Smooth muscle cell (in vitro differentiated cells): ENCODE data around the gene ULBP1. TPM values are rescaled to one million over a fixed set of nuclear protein-coding genes. Genes with fewer than 3 reads are reported as not detected.
"Not testable (repeated sequence)": the region's sequence is repeated elsewhere in the genome, so short reads cannot be mapped to it uniquely, and the experiment has no call there.

Experiments
- DNase-seq: peaks from one replicate; lab custom pipeline; 2025; ENCODE audit not compliant: unreplicated experiment; lab: John Stamatoyannopoulos, UW
- H2AFZ ChIP-seq: fragments of 200-600 bp; sonication (generic); 2 replicates; pipeline ENCODE4 v1.6.0; 2016; ENCODE audit warnings: antibody characterized with exemption, low read depth, mild to moderate bottlenecking
- H3F3A ChIP-seq: fragments of 200-600 bp; sonication (generic); 2 replicates; pipeline ENCODE4 v1.6.0; 2017; ENCODE audit warnings: antibody characterized with exemption, low read depth
- H3K27ac ChIP-seq: fragments of 200-600 bp; sonication (generic); 2 replicates; pipeline ENCODE4 v1.5.1; 2016; ENCODE audit warnings: low read depth, mild to moderate bottlenecking
- H3K27me3 ChIP-seq: fragments of 200-600 bp; sonication (generic); 2 replicates; pipeline ENCODE4 v1.6.1; 2016; ENCODE audit warnings: low read depth, mild to moderate bottlenecking
- H3K36me3 ChIP-seq: fragments of 200-600 bp; sonication (generic); 2 replicates; pipeline ENCODE4 v1.5.1; 2016; ENCODE audit warnings: low read depth
- H3K4me1 ChIP-seq: fragments of 200-600 bp; sonication (generic); 2 replicates; pipeline ENCODE4 v1.5.1; 2016; ENCODE audit warnings: low read depth
- H3K4me2 ChIP-seq: fragments of 200-600 bp; sonication (generic); 2 replicates; pipeline ENCODE4 v1.6.0; 2016; ENCODE audit warnings: mild to moderate bottlenecking
- H3K4me3 ChIP-seq: fragments of 200-600 bp; sonication (generic); 2 replicates; pipeline ENCODE4 v1.5.1; 2016; ENCODE audit warnings: mild to moderate bottlenecking
- H3K79me2 ChIP-seq: fragments of 200-600 bp; sonication (generic); 2 replicates; pipeline ENCODE4 v1.6.0; 2016; ENCODE audit warnings: low read depth, mild to moderate bottlenecking
- H3K9ac ChIP-seq: fragments of 200-600 bp; sonication (generic); 2 replicates; pipeline ENCODE4 v1.6.0; 2016; ENCODE audit warnings: low read depth
- H3K9me3 ChIP-seq: fragments of 200-600 bp; sonication (generic); replicated peaks from 2 replicates; pipeline ENCODE4 v1.5.1; 2016; ENCODE audit warnings: low read depth
- H4K20me1 ChIP-seq: fragments of 200-600 bp; sonication (generic); 2 replicates; pipeline ENCODE4 v1.6.0; 2016; ENCODE audit warnings: low read depth
- CTCF ChIP-seq: fragments of 200-600 bp; sonication (generic); IDR thresholded peaks from 2 replicates; pipeline ENCODE4 v1.5.1; 2017; ENCODE audit warnings: borderline replicate concordance, mild to moderate bottlenecking, antibody characterized with exemption; ENCODE audit not compliant: insufficient read depth, poor library complexity, severe bottlenecking
- WGBS: methylation state at CpG from one replicate; pipeline ENCODE4 v1.1.7; 2016; ENCODE audit warnings: low lambda C conversion rate; 5-methylcytosine and 5-hydroxymethylcytosine counted together
- polyA plus RNA-seq: library from polyadenylated mRNA; unstranded; fragments of >200 nt; fragmentation: Nextera tagmentation; extraction: Ambion mirVana; gene quantifications from 2 replicates; pipeline ENCODE4 v1.2.1, GENCODE V29; 2016
- total RNA-seq: library from RNA; depleted of rRNA; stranded (reverse); fragments of >200 nt; gene quantifications from 2 replicates; pipeline ENCODE4 v1.2.3, GENCODE V29; 2014

Gene ULBP1
- total and polyA plus RNA-seq, 2 experiments from 2014 or later, result 0.72 to 1.7 TPM

- H3K79me2 ChIP-seq, H3F3A ChIP-seq, H3K4me3 ChIP-seq, H3K4me1 ChIP-seq, H3K9ac ChIP-seq, H3K36me3 ChIP-seq, DNase-seq, H2AFZ ChIP-seq, H3K27ac ChIP-seq, H4K20me1 ChIP-seq, H3K9me3 ChIP-seq: not testable (repeated sequence)
- 11% methylated on average over 40 of the region's 50 CpGs for WGBS
- peaks cover 95% of the 10 kb centered on the region for H3K27me3 ChIP-seq
- H3K4me2 ChIP-seq, result peak overlapping the region; percentile 48
These were observed 51.0 kb downstream of the ULBP1 start for GRCh38 chr6:150014623-150015280.

- 15% methylated on average over 14 of the region's 15 CpGs for WGBS
- H2AFZ ChIP-seq, H3K4me3 ChIP-seq, H3K4me2 ChIP-seq, H3K79me2 ChIP-seq, H3K9me3 ChIP-seq, H3F3A ChIP-seq, H3K4me1 ChIP-seq, DNase-seq, H3K27ac ChIP-seq, H3K36me3 ChIP-seq, H3K9ac ChIP-seq, H4K20me1 ChIP-seq: not testable (repeated sequence)
- peaks cover 90% of the 10 kb centered on the region for H3K27me3 ChIP-seq
These were observed 51.7 kb downstream of the ULBP1 start for GRCh38 chr6:150015281-150016001.

- TF ChIP-seq CTCF, result peak; percentile 68
- Histone ChIP-seq H3K4me3 (no peak overlapping the region), H3K9me3 (no peaks in the 10 kb centered on the region), H3K36me3 (no peaks in the 10 kb centered on the region), H3K27me3 (peaks cover 80% of the 10 kb centered on the region), H3F3A (no peaks in the 10 kb centered on the region), H2AFZ (no peak overlapping the region), H3K27ac (no peak overlapping the region), H3K9ac (no peak overlapping the region), H3K79me2 (no peaks in the 10 kb centered on the region), H3K4me1 (no peaks in the 10 kb centered on the region), H4K20me1 (no peaks in the 10 kb centered on the region), H3K4me2 (no peak overlapping the region)
- no peak for DNase-seq
- 32% methylated on average over 6 of the region's 6 CpGs for WGBS
These were observed 52.8 kb downstream of the ULBP1 start for GRCh38 chr6:150016324-150017185.

GRCh38 chr6:150017186-150017521, 53.4 kb downstream of the ULBP1 start:
- H3K4me2 ChIP-seq, H4K20me1 ChIP-seq, H3K79me2 ChIP-seq, H3K4me3 ChIP-seq, H3K36me3 ChIP-seq, H2AFZ ChIP-seq, DNase-seq, H3K9me3 ChIP-seq, H3F3A ChIP-seq, H3K4me1 ChIP-seq, H3K27ac ChIP-seq, H3K9ac ChIP-seq: not testable (repeated sequence)
- H3K27me3 ChIP-seq, result peaks cover 74% of the 10 kb centered on the region
- 11% methylated on average over 5 of the region's 5 CpGs for WGBS
